DMS 273 (cell line): Measurements from ENCODE around the gene SPR.

ENCODE experiments used
- DNase-seq: peaks from one replicate; lab custom pipeline; 2025; ENCODE audit not compliant: unreplicated experiment; lab: John Stamatoyannopoulos, UW

Gene SPR

DNA sequence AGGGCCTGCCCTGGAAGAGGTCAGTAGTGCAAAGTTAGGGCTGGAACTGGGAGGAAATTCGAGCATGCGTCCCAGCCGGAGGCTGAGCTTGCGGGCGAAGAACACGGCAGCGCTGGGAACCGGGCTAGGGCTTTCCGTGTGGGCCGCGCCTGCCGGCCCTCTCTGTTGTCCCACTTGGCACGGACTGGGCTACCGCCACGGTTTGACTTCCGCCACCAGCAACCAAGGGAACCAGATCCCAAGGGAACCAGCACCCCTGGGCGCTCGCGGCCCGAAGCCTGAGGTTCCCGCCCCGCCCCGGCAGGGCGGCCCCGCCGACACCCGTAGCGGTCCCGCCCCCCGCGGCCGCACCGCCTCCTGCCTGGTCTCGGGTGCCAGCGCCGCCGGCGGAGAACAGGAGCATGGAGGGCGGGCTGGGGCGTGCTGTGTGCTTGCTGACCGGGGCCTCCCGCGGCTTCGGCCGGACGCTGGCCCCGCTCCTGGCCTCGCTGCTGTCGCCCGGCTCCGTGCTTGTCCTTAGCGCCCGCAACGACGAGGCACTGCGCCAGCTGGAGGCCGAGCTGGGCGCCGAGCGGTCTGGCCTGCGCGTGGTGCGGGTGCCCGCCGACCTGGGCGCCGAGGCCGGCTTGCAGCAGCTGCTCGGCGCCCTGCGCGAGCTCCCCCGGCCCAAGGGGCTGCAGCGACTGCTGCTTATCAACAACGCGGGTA lies at the start of gene SPR:
SPR (plus strand) TSS at position 377 of the 708 bp plus-strand sequence; CDS start at position 402, 25 bp downstream.
- peak; percentile 88 for DNase-seq

GRCh38 chr2:72840066-72840465 lies 47.1 kb upstream of the SPR start:
- DNase-seq: no peak

DNA sequence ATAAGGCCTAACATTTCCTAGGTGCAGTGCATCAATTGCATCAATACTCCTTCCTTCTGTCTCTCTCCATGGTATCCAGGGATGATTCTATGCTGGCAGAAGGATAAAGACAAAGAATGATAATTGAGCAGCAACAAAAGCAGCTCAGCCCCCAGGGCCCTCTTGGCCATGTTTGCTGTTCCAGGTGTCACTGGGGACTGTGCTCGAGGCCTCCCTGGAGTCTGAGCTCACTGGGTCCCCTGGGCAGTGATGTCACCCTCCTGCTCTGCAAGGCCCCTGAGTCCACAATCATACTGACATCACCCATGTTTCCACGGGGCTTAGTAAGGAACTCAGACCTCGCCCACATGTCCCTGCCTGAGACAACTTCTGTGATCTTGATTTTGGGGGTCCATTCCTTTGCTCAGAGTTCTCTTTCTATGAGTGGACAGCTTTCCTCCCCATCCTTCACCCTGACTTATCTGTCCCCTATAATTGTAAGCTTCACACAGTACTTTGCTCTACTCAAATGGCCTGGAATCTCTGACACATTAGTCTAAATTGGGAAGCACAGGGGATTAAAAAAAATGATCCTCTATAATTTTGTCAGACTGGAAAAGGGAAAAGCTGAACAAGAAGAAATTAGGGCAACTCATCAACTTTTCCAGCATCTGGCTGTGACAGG lies 45.6 kb upstream of the SPR start:
- no peak for DNase-seq

GRCh38 chr2:72843301-72843700 lies 43.9 kb upstream of the SPR start:
- DNase-seq: no peak

GRCh38 chr2:72846171-72847095 lies 40.8 kb upstream of the SPR start:
- DNase-seq: no peak

DNA sequence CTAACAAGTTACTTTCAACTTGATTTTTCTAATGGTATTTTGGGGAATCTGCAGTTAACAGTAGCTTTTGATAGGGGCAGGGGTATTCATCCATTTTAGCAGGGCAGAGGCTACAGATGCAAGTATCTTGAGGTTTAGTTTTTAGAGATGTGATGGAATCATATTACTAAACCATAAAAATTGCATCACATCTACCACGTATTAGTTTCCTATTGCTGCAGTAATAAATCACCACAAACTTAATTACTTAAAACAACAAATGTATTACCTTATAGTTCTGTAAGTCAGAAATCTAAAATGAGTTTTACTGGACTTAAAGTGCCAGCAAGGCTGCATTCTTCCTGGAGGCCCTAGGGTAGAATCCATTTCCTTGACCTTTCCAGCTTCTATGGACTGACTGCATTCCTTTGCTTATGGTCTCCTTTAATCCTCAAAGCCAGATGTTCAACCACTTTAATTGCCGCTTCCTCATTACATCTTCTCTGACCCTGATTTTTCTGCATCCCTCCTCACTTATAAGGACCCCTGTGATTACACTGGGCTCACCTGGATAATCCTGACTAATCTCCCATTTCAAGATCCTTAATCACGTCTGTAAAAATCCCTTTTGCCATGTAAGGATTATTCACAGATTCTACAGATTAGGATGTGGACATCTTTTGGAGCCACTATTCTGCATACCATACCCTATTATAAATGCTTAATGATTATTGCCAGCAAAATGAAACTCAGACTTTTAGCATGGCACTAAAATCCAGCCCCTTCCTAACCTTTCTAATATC lies 39.5 kb upstream of the SPR start:
- no peak for DNase-seq

GRCh38 chr2:72848436-72849137 lies 38.6 kb upstream of the SPR start:
- no peak for DNase-seq

- DNase-seq: no peak
These were observed 38.1 kb upstream of the SPR start for GRCh38 chr2:72849138-72849462.

DNA sequence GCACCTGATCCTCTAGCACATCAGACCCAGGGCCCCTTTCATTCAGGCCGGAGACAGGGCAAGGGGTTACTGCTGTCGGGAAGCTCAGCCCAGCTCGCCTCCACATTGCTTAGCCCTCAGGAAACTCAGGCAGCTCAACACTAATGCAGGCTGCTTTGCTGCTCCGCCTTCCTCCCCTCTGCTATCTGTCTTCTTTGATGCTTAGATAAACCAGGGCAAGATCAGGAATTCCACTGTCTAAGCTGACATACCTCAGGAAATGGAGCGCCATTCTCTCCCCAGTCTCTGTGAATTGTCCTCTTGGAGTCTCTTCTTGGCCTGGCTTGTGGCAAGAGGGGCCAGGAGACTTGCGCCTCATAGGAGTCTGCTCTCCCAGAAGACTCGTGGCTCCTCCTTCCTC lies 35.9 kb upstream of the SPR start:
- no peak for DNase-seq

DNA sequence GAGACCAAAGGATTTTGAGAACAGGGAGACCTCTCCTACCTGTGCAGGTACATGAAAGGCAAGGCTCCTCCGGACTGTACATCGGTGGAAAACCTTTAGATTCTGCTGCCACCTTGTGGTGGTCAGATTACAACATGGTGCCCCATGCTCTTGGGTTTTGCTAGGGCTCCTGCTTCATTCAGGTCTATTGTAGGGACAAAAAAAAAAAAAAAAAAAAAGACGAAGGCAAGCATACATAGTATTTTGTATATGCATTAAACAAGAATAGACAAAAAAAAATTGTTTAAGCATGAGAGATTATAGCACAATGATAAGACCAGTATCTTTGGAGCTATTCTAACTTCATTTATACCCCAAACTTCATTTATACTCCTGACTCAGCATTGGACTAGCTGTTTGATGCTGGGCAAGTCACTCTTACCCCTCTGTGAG lies 27.4 kb upstream of the SPR start:
- DNase-seq: peak; percentile 78

DNA sequence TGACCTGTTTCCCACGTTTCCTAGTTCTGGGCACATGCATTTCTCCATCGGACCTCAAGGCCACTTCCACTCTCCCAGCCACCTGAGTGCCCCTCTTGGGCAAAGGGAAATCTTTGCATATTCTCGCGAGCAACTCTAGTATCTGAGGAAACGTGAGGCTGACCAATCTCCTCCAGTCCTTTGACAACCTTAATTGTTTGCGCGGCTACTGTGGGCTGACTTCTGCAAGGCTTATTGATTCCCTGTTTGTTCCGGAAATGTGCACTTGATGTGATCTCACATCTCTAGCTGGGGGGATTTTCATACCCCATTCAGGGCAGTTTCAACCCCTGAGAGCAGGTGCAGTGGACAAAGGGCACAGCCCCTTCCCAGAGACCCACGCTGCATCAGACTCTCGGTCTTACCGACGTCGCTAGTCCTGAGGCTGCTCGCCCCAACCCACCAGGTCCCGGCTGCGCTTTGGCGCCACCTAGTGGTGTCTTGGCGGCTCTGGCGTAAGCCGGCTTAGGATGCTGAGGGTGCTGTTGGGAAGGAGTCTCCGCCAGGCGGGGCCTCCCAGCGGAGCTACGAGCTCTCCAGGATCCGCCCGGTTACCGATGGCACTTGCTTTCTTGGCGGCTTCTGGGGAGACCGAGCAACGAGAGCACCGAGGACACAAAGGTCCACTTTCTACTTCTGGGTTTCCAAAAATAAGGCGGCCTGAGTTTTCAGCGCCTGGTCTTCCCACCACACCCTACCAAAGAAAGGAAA lies 24.8 kb upstream of the SPR start:
- peak; percentile 97 for DNase-seq

DNA sequence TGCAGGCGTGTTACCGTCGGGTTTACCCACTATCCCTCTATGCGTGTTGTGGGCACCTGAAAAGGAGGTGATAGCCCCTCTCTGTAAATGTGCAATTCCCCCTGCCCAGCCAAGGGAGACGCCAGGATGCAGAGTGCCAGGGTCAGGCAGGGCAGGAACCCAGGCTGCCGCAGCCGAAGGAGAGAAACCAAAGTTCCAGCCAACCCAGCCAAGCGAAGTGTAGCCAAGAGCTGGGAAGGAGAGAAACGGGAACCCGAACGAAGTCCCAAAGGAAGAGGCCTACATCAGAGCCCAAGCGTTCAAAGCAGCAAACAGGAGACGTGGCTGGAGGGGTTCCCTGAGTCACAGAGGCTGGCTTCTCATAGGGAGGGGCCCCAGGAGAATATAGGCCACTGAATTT lies 24.2 kb upstream of the SPR start:
- DNase-seq: no peak

DNA sequence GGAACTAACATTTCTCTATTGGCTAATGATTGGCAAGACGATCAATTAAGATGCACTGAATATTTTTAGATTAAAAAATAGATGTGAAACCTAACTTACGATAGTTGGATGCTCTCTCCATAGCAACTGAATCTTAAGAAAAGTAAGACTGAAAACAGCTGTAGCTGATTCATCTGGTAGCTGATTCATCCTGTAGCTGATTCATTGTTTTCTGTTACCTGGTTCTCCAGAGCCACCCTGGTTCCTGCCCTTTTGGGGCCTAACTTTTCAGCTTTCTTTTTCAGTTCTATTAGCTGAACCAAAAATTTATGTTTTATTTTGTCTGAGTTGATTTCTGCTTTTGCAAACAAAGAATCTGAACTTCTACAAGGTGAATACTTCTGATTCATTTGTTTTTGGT lies 22.7 kb upstream of the SPR start:
- no peak for DNase-seq

DNA sequence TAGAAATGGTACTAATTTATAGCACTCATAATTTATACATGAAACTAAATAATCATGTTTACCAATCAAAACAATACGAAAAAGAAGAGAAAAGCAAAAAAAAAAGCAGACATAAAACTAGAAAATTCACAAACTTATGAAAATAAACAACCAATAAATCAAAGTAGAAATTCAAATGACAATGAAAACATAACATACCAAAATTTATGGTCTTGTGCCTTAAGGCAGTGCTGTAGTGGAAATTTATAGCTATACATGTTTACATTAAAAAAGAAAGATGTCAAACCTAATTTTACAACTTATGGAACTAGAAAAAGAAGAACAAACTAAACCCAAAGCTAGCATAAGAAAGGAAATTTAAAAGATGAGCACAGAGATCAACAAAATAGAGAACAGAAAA lies 16.1 kb upstream of the SPR start:
- no peak for DNase-seq

GRCh38 chr2:72871880-72872279 lies 15.3 kb upstream of the SPR start:
- DNase-seq: no peak

DNA sequence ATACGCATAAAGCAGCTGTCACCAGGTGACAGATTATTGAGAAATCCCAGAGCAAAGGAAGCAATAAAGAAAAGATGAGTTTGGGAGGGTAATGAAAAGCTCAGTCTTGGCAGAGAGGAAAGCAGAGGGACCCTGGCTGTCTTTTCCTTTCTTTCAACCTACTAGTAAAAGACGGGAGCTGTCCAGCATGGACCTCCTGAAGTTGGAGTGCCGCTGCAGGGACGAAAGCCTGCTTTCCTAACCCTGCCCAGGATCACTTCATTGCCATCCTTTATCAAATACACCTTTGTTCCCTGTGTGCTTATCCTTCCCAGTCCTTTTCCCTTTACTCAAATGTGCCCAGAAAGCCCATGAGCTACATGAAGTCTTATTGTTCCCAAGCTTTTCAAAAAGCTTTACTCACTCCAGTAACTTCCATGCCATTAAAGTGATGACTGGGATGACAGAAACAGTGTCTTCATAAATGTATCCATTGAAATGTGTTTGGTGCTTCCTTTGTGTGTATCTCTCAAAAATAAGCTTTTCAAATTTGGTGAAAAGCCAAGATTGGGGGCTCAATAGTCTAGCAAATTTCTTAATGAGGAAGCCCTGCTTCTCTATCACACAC lies 3.7 kb upstream of the SPR start:
- DNase-seq: peak; percentile 50

- DNase-seq: no peak
These were observed 640 bp upstream of the SPR start for GRCh38 chr2:72886505-72887031.

GRCh38 chr2:72887740-72888437 lies 681 bp downstream of the SPR start:
- peak; percentile 97 for DNase-seq
